Measurements from ENCODE around the gene NLGN3.

- TF ChIP-seq CTCF (conservative IDR thresholded peaks at IDR 0.05 in 1 of 2, IDR thresholded peaks at IDR 0.05 in 1 of 2; ENCODE audit: low read depth in 1 of 2, low read length in 2 of 2) (no peak), EZH2 (IDR thresholded peaks at IDR 0.05; ENCODE audit: low read length, missing control alignments) (no peak)
Observed at GRCh38 chrX:71214604-71215337, 70.1 kb downstream of the NLGN3 start.

Data from fibroblast of lung (primary cell).